Gastroesophageal sphincter (tissue), 3 donors: ENCODE data around the gene TFRC.
"Not testable (repeated sequence)": the region's sequence is repeated elsewhere in the genome, so short reads cannot be mapped to it uniquely, and the experiment has no call there.

ENCODE experiments used
- CTCF ChIP-seq, 4 experiments: fragments of 200-600 bp in 2 of 4; fragments of 450-650 bp in 2 of 4; sonication (generic) in 1 of 4; IDR thresholded peaks; one replicate each; pipeline ENCODE4 v1.5.1; 2017 to 2019; ENCODE audit warnings: antibody characterized with exemption in 4 of 4, mild to moderate bottlenecking in 2 of 4, moderate library complexity in 2 of 4
- EP300 ChIP-seq: sonication (generic); formaldehyde crosslinking; IDR thresholded peaks from one replicate; pipeline ENCODE4 v1.6.1; 2017; ENCODE audit warnings: antibody characterized with exemption, mild to moderate bottlenecking

DNA sequence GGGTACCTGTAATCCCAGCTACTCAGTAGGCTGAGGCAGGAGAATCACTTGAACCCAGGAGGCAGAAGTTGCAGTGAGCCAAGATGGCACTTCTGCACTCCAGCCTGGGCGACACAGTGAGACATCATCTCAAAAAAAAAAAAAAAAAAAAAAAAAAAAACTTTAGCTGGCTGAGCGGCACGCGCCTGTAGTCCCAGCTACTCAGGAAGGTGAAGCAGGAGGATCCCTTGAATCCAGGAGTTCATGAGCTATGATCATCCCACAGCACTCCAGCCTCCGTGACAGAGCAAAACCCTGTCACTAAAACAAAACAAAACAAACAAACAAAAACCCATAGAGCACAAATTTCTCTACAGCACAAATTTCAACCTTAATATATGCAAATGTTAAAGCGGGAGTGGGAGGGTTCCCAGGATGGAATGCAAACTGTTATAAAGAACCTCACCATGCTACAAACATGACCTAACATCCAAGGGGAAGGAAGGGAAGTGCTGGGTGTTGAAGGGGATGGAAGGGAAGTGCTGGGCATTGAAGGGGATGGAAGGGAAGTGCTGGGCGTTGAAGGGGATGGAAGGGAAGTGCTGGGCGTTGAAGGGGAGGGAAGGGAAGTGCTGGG lies 16.6 kb upstream of the TFRC start:
- not testable (repeated sequence) for TF ChIP-seq CTCF (IDR thresholded peaks at IDR 0.05); EP300
